PC-9 (cell line): ENCODE results near the gene TMA7B.

Experiments
- EZH2 ChIP-seq: fragments of 200-600 bp; sonication (generic); IDR thresholded peaks from 2 replicates; pipeline ENCODE4 v1.8.0; 2017; ENCODE audit warnings: antibody characterized with exemption, low read depth
- TF ChIP-seq, protein P1 (sequence below): fragments of 200-600 bp; sonication (generic); conservative IDR thresholded peaks from 2 replicates; pipeline ENCODE4 v1.6.1; 2017; ENCODE audit warnings: mixed run types, antibody characterized with exemption, mild to moderate bottlenecking, moderate library complexity

DNA sequence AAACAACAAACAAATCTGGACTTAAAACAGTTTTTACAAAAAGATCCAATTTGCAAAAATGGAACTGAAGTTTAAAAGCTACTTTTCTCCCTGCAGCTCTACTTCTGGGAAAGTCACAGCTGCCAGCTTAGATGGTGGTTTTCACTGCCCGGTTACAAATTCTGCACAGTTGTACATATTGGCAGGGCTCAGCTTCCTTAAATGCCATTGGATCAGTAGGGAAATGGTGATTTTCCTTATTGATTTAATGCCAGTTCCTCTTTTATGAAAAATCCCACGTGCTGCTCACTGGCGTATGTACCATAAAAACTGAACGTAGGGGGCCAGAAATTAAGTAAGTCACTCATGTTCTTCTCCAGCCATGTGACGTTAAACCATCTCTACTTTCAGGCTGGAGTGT is 36.5 kb upstream of the TMA7B start:
- TF ChIP-seq, protein P1, sequence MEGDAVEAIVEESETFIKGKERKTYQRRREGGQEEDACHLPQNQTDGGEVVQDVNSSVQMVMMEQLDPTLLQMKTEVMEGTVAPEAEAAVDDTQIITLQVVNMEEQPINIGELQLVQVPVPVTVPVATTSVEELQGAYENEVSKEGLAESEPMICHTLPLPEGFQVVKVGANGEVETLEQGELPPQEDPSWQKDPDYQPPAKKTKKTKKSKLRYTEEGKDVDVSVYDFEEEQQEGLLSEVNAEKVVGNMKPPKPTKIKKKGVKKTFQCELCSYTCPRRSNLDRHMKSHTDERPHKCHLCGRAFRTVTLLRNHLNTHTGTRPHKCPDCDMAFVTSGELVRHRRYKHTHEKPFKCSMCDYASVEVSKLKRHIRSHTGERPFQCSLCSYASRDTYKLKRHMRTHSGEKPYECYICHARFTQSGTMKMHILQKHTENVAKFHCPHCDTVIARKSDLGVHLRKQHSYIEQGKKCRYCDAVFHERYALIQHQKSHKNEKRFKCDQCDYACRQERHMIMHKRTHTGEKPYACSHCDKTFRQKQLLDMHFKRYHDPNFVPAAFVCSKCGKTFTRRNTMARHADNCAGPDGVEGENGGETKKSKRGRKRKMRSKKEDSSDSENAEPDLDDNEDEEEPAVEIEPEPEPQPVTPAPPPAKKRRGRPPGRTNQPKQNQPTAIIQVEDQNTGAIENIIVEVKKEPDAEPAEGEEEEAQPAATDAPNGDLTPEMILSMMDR, result no peak
- TF ChIP-seq EZH2, result no peak
